K562 (cell line): ENCODE data around the gene SLC7A8. TPM values are rescaled to one million over a fixed set of nuclear protein-coding genes. Genes with fewer than 3 reads are reported as not detected.

Experiments
- ATAC-seq: fragments of 200-7000 bp; cut with Tn5 transposase; 3 replicates; pipeline ENCODE4 v1.9.1; 2020; ENCODE audit warnings: moderate library complexity
- BruUV-seq: library from RNA; stranded (reverse); fragments of 400-500 nt; replicated peaks from 2 replicates; lab custom pipeline; 2021; lab: Mats Ljungman, UMichigan
- CTCF ChIA-PET: fragments of 300-600 bp; formaldehyde crosslinking; extraction: SDS; loops from one replicate; lab custom pipeline; 2021; ENCODE audit warnings: low intra/inter-chr PET ratio; lab: Yijun Ruan, JAX
- POLR2A ChIA-PET: fragments of 300-600, 350-650 bp; sonication (Branson Sonifier 250); formaldehyde crosslinking; extraction: SDS; loops from one replicate; lab custom pipeline; 2021; ENCODE audit warnings: antibody characterized with exemption, inconsistent platforms; lab: Yijun Ruan, JAX
- DNase-seq, 4 experiments: peaks; one replicate each; pipeline versions ENCODE4 v3.0.0 to v3.0.0-alpha.2; 2011 to 2018; ENCODE audit warnings: low spot score in 3 of 4, mixed read lengths in 3 of 4; ENCODE audit errors: extremely low read depth in 1 of 4
- FAIRE-seq: peaks from 2 replicates; lab custom pipeline; 2011; peaks lifted over from hg19 to GRCh38; lab: Jason Lieb, UNC
- H2AFZ ChIP-seq: 2 replicates; pipeline ENCODE4 v1.6.0; 2011; ENCODE audit warnings: low read depth, low read length, control low read depth, inconsistent platforms
- H3K27ac ChIP-seq: fragments of 200-600 bp; 3 replicates; pipeline ENCODE4 v1.8.0; 2011; ENCODE audit warnings: low read depth, mild to moderate bottlenecking, control low read depth, inconsistent platforms, low read length, moderate library complexity, mixed read lengths; ENCODE audit errors: extremely low read depth
- H3K27me3 ChIP-seq, 2 experiments: fragments of 300-600 bp in 1 of 2; 2 replicates in 1 of 2; 3 replicates in 1 of 2; pipeline versions ENCODE4 v1.6.0 to v1.8.0; 2011; ENCODE audit warnings: inconsistent platforms in 2 of 2, low read length in 2 of 2, mild to moderate bottlenecking in 1 of 2, mixed read lengths in 1 of 2, moderate library complexity in 1 of 2; ENCODE audit not compliant: control insufficient read depth in 2 of 2, insufficient read depth in 2 of 2
- H3K36me3 ChIP-seq: fragments of 300-600 bp; 3 replicates; pipeline ENCODE4 v1.8.0; 2011; ENCODE audit warnings: mild to moderate bottlenecking, low read length, inconsistent platforms; ENCODE audit not compliant: control insufficient read depth, insufficient read depth
- H3K4me1 ChIP-seq, 2 experiments: fragments of 200-600 bp in 1 of 2; replicated peaks in 1 of 2; 2 replicates in 1 of 2; 3 replicates in 1 of 2; pipeline versions ENCODE4 v1.5.1 to v1.8.0; 2011; ENCODE audit warnings: inconsistent platforms in 2 of 2, low read length in 2 of 2, mild to moderate bottlenecking in 1 of 2, mixed read lengths in 1 of 2, moderate library complexity in 1 of 2; ENCODE audit not compliant: control insufficient read depth in 2 of 2, insufficient read depth in 2 of 2
- H3K4me2 ChIP-seq: 2 replicates; pipeline ENCODE4 v1.6.1; 2011; ENCODE audit warnings: low read length, control low read depth, inconsistent platforms, mixed read lengths; ENCODE audit not compliant: insufficient read depth
- H3K4me3 ChIP-seq: fragments of 200-600 bp; sonication (generic), shearing (Covaris generic); 2 replicates; pipeline ENCODE4 v1.5.1; 2016; ENCODE audit warnings: control low read depth, inconsistent platforms
- H3K79me2 ChIP-seq: fragments of 200-600 bp; 3 replicates; pipeline ENCODE4 v1.8.0; 2011; ENCODE audit warnings: low read length, inconsistent platforms; ENCODE audit not compliant: control insufficient read depth, insufficient read depth
- H3K9ac ChIP-seq, 2 experiments: 2 replicates each; pipeline versions ENCODE4 v1.6.0 to v1.6.1; 2011; ENCODE audit warnings: low read depth in 2 of 2, low read length in 2 of 2, control low read depth in 1 of 2, inconsistent platforms in 1 of 2, mild to moderate bottlenecking in 1 of 2, mixed read lengths in 1 of 2; ENCODE audit not compliant: insufficient read depth in 1 of 2
- H3K9me1 ChIP-seq: one replicate; pipeline ENCODE4 v1.6.0; 2011; ENCODE audit warnings: inconsistent platforms, mild to moderate bottlenecking, low read length, moderate library complexity; ENCODE audit not compliant: control insufficient read depth, insufficient read depth
- H3K9me3 ChIP-seq: replicated peaks from 2 replicates; pipeline ENCODE4 v1.5.1; 2011; ENCODE audit warnings: low read depth, low read length, inconsistent platforms; ENCODE audit not compliant: control insufficient read depth, insufficient read depth
- H4K20me1 ChIP-seq: replicated peaks from 2 replicates; pipeline ENCODE4 v1.6.1; 2011; ENCODE audit warnings: low read length, inconsistent platforms, mixed read lengths; ENCODE audit not compliant: control insufficient read depth, insufficient read depth
- MAFF ChIP-seq: IDR thresholded peaks from 2 replicates; pipeline ENCODE4 v1.6.1; 2012; ENCODE audit warnings: low read length, improper control_type of control experiment
- RBM25 ChIP-seq: fragments of 200-400 bp; formaldehyde crosslinking; IDR thresholded peaks from 2 replicates; pipeline ENCODE4 v1.6.1; 2018; ENCODE audit warnings: low read length, low read depth, moderate library complexity; ENCODE audit not compliant: severe bottlenecking
- TGIF2 ChIP-seq: sonication (generic); formaldehyde crosslinking; IDR thresholded peaks from 2 replicates; pipeline ENCODE4 v1.8.1; 2022; ENCODE audit warnings: mild to moderate bottlenecking, missing genetic modification reagents, moderate library complexity
- TSHZ1 ChIP-seq: fragments of 250-450 bp; sonication (Bioruptor Pico); IDR thresholded peaks from 2 replicates; pipeline ENCODE4 v1.4.0; 2020; ENCODE audit warnings: mild to moderate bottlenecking, moderate library complexity
- UBTF ChIP-seq, 2 experiments: IDR thresholded peaks; 2 replicates each; pipeline ENCODE4 v1.6.1; 2012; ENCODE audit warnings: improper control_type of control experiment in 2 of 2, low read depth in 2 of 2, low read length in 2 of 2, borderline replicate concordance in 1 of 2
- WGBS: fragments of 100-300 bp; shearing (Covaris generic); methylation state at CpG from one replicate; pipeline ENCODE4 v1.1.6; 2016; ENCODE audit warnings: low coverage, mixed read lengths; ENCODE audit not compliant: insufficient coverage; ENCODE audit errors: missing lambda C conversion rate; 5-methylcytosine and 5-hydroxymethylcytosine counted together
- in situ Hi-C: fragments of 300-500 bp; cut with MboI; formaldehyde crosslinking; loops from 4 replicates; pipeline ENCODE4 v1.15.0; 2018; ENCODE audit warnings: inconsistent platforms, mixed read lengths
- intact Hi-C: fragments of 100-400 bp; cut with micrococcal nuclease; formaldehyde crosslinking; loops from 2 replicates; pipeline ENCODE4 v1.14.2; 2022
- polyA plus RNA-seq, 8 experiments: library from polyadenylated mRNA; depleted of rRNA in 4 of 8; stranded (reverse) in 5 of 8; unstranded in 3 of 8; fragments of >200 nt; fragmentation: Nextera tagmentation in 2 of 8; fragmentation: Illumina TruSeq in 1 of 8; extraction: Ambion mirVana in 2 of 8; extraction: Trizol in 1 of 8; gene quantifications; 2 replicates each; pipeline versions ENCODE4 v1.2.1 to v1.2.3, GENCODE V29; 2011 to 2014; ENCODE audit warnings: inconsistent platforms in 1 of 8, missing spikeins in 1 of 8
- total RNA-seq, 7 experiments: library from RNA; depleted of rRNA in 6 of 7; stranded (reverse); fragments of >200 nt in 6 of 7; fragmentation: Illumina TruSeq in 2 of 7; extraction: Trizol in 2 of 7; gene quantifications; 2 replicates each; pipeline versions ENCODE4 v1.2.1 to v1.2.3, GENCODE V29; 2011 to 2021; ENCODE audit warnings: low replicate concordance in 1 of 7

Gene SLC7A8
- total and polyA plus RNA-seq, 9 of the 15 experiments (the other 6 are each of a cell fraction or from before 2014, with no cell fraction given): 2.0 to 33.0 (median 6.0) TPM

GRCh38 chr14:23207146-23207540, 23.7 kb upstream of the SLC7A8 start:
- ChIA-PET CTCF (no interaction called here), POLR2A (interaction anchor here (0.6 to 1.1 kb wide), 3 partner anchors 65 to 309 kb away, joined by 3 to 4 read pairs (median 3); no protein-coding TSS in a partner anchor)
- Histone ChIP-seq H3K9ac (no peak overlapping the region), H2AFZ (peak overlapping the region; percentile 66), H3K79me2 (no peaks in the 10 kb centered on the region), H3K4me3 (no peak overlapping the region), H3K9me3 (no peaks in the 10 kb centered on the region), H3K4me2 (no peak overlapping the region), H3K27me3 (no peaks in the 10 kb centered on the region), H4K20me1 (no peaks in the 10 kb centered on the region), H3K27ac (no peak overlapping the region), H3K36me3 (no peaks in the 10 kb centered on the region), H3K4me1 (peaks cover 0 to 6% of the 10 kb centered on the region in 2 experiments; a peak in 2 of 5 replicates), H3K9me1 (no peaks in the 10 kb centered on the region)
- no peak for FAIRE-seq
- no TSS peak for BruUV-seq
- DNase-seq: no peak
- TF ChIP-seq MAFF: no peak
- TF ChIP-seq UBTF (IDR thresholded peaks at IDR 0.05; ENCODE audit: borderline replicate concordance in 1 of 2, low read depth in 2 of 2, low read length in 2 of 2): no peak
- TF ChIP-seq TGIF2 (CRISPR knock-in tag): no peak
- TF ChIP-seq RBM25: no peak
- no peak for TF ChIP-seq TSHZ1 (CRISPR knock-in tag)
- intact Hi-C loops: no loop called here
- in situ Hi-C loops: no loop called here
- no peak for ATAC-seq
- 44% methylated on average over 3 of the region's 3 CpGs for WGBS
